Frontal cortex (tissue), 4 donors: ENCODE data around the gene KCNN3. TPM values are rescaled to one million over a fixed set of nuclear protein-coding genes. Genes with fewer than 3 reads are reported as not detected.

Experiments used
- DNase-seq, 2 donors: peaks; one replicate each; pipeline ENCODE4 v3.0.0; 2012; ENCODE audit warnings: low spot score in 2 of 2
- FAIRE-seq: peaks from 2 replicates; lab custom pipeline; 2012; peaks lifted over from hg19 to GRCh38; lab: Jason Lieb, UNC
- total RNA-seq: library from RNA; depleted of rRNA; stranded (reverse); fragments of >200 nt; gene quantifications from one replicate; pipeline ENCODE4 v1.2.3, GENCODE V29; 2014
- donor health status: control.
- donor health status: control.
- donor health status: control.

The KCNN3 gene
- total RNA-seq, 1 donor from 2014 or later = 2.4 TPM

DNA sequence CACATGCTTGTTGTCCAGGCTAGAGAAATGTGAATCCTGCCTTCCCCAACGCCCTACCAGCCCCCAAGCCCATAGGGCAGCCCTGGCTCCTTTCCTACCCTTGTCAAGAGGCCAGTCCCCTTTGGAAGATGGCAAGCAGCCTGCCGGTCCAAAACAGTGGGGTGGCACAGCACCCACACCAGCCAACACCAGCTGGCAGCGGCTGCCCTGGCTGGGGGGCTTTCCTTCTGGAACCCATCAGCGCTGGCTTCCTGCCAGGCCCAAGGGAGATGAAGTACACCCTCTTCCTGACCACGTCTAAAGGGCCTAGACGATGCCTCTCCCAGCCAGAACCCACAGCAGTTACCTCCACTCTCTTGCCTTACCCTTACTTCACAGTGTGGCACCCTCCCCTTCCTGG lies 24.2 kb downstream of the KCNN3 start:
- DNase-seq = no peak
- FAIRE-seq = no peak

DNA sequence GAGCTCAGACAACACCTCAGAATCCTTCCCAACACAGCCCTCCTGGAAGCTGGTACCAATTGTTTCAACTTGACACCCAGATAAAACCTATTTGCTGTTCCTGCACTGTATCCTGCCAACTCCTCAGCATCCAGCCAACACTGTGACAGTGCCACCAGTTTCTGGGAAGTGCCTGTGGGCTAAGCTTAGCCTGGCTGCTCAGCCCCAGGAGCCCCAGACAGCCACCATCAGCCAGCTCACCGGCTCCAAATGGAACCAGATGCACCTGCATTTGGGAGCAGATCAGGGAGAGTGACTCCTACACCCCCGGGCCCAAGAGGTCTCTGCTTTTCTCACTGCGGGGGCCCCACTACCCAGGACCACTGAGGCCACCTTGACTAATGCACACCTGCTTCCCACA lies 24.9 kb downstream of the KCNN3 start:
- FAIRE-seq = no peak
- no peak for DNase-seq

GRCh38 chr1:154844297-154844681 lies 25.8 kb downstream of the KCNN3 start:
- no peak for FAIRE-seq

GRCh38 chr1:154843636-154844296 lies 26.3 kb downstream of the KCNN3 start:
- no peak for DNase-seq
- FAIRE-seq = no peak

More at GRCh38 chr1:154844297-154844681, 25.8 kb downstream of the KCNN3 start:
- no peak for DNase-seq

- no peak for DNase-seq
Observed at GRCh38 chr1:154842635-154843034, 27.4 kb downstream of the KCNN3 start.

DNA sequence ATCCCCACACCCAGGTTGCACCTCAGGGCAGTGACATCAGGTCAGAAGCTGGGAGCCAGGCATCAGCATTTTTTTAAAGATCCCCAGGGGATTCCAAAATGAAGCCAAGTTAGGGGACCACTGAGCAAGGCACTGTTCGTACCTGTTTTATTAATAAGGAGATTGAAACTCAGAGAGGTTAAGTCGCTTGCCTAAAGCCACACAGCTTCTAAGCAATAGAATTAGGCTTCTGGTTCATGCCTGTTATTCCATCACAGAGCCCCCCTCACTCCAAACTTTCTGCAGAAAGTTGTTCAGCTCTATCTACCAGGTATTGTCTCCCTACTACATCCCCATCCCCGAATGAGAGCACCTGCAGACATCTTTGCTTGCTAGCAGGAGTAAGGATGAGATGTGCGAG lies 28.7 kb downstream of the KCNN3 start:
- no peak for DNase-seq
- no peak for FAIRE-seq

More at GRCh38 chr1:154842635-154843034, 27.4 kb downstream of the KCNN3 start:
- no peak for FAIRE-seq

DNA sequence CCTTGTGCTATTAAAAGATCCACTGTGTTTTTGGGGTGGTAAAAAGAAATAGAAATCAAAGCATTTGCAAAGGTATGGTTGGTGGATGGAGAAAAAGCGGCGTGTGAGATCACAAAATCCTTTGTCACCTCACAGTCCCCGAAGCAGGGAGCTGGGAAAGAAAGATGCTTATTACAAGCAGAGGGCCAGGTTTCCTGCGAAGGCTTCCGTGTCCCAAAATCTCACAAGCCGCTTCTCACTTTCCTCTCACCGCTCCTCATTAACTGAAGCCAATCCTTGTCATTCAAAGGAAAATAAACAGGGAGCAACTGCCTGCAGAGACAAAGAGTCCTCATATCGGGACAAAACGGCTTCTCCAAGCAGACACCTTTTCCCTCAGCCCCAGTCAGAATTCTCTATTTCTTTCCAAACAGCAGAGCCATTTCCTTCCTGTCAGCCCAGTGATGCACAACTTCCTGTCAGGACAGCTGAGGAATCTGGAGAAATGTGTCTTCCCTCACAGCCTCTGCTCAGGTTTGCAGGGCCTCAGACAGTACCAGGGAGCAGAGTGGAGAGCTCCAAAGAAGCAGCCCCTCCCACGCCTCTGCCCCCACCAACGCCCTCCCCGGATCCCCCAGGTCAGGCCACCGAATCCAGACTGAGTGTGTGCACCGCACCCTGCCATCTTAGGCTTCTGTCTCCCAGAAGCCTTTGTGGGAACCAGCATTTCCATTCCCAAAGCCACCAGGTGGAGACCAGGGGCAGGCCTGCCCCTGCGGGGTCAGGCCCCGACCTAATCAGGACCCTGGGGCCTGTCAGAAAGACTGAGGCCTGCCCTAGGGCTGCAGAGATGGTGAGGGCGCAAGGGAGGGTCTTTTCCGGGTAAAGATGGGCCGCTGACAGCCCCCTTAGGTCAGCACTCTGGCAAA lies 29.6 kb downstream of the KCNN3 start:
- FAIRE-seq (no peak), DNase-seq (no peak)

- no peak for DNase-seq
Observed at GRCh38 chr1:154839691-154840090, 30.4 kb downstream of the KCNN3 start.

DNA sequence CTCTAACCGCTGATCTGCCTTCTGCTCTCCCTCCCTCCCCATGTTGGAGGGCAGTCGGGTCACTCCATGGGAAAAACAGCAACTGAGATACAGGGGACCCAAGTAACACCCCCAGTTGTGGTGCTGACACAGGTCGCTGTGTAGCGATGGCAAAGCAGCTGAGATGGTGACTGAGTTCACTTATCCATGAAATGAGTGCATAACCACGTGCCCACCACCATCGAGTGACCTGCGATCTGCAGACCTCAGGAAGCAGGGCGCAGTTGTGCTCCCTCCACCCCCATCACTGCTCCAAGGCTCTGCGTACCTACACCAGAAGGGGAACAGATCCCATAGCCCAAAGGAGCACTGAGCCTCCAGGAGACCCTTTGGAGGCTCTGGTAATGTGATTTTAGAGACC lies 31.1 kb downstream of the KCNN3 start:
- no peak for DNase-seq
- FAIRE-seq = no peak

More at GRCh38 chr1:154839691-154840090, 30.4 kb downstream of the KCNN3 start:
- no peak for FAIRE-seq

- FAIRE-seq (no peak), DNase-seq (no peak)
Observed at GRCh38 chr1:154838461-154838860, 31.6 kb downstream of the KCNN3 start.

- FAIRE-seq (no peak), DNase-seq (no peak)
Observed at GRCh38 chr1:154837672-154838171, 32.4 kb downstream of the KCNN3 start.

- no peak for FAIRE-seq
- DNase-seq = no peak
Observed at GRCh38 chr1:154837034-154837671, 32.9 kb downstream of the KCNN3 start.

DNA sequence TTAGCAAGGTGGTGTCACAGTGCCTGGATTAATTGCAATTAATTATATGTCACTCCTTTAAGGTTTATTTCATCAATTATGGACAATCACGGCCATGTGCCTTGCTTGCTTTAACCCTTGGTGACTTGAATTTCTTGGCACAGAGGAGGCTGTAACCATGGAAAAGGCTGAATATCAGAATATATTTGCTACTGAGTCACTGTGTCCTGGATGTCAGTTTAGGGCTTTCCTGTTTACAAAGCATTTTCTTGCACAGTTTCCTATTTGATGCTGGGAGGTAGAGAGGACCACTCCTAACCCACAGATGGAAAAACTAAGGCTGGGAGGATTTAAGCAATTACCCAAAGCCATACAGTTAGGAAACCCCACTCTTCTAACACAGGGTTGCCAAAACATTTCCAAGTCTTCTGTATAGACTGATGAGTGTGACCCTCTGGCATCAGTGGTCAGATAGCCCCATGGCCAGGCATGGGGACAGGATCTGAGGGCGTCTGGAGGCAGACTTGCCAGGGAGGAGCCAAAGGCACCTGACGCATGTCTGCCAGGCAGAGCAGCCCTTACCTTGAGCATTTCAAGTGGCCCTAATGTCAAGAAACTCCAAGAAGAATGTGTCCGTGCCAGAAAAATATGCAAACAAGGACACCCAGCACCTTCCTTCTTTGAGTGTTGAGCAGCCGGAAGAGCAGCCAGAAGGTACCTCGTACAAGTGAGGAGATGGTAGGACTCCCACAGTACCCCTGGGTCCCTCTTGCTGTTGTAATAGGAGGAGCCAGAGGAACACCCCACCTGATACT lies 34.4 kb downstream of the KCNN3 start:
- FAIRE-seq (no peak), DNase-seq (no peak)

DNA sequence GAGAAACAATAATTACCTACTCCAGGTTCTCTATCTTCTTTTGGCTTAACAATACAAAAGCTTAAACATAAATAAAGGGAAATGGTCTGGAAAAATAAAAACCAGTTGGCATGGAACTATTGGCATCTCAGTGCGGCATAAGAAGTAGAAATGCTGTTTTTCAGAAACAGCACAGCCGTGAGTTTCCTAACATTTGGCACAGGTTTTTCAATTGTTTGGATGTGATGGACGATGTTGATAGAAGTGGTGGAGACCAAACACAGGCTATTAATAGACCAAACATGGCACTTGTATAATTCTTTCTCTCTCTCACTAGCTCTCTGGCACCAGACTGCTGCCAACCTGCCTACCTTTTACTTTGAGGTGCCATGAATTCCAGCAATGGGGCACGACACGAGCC lies 36.2 kb downstream of the KCNN3 start:
- no peak for DNase-seq
- FAIRE-seq = no peak

- DNase-seq (no peak), FAIRE-seq (no peak)
Observed at GRCh38 chr1:154833209-154833608, 36.9 kb downstream of the KCNN3 start.

DNA sequence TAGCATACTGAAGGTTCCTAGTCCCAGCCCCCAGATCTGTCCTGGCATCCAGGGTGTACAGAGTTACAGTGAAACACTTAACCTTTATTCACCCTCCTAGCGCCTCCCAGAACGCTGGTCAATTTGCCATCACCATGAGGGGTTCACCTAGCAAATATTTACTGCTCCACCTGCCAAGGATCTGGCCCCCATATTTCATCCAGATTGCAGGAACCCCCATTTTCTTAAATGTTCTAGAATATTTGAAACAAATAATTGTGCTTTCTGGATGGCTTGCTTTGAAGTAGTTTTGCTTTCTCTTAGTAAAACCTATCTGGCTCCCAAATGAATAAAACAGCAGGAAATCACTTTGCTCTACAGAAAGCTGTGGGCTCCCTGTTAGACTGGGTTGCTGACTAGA lies 37.7 kb downstream of the KCNN3 start:
- no peak for FAIRE-seq
- no peak for DNase-seq

DNA sequence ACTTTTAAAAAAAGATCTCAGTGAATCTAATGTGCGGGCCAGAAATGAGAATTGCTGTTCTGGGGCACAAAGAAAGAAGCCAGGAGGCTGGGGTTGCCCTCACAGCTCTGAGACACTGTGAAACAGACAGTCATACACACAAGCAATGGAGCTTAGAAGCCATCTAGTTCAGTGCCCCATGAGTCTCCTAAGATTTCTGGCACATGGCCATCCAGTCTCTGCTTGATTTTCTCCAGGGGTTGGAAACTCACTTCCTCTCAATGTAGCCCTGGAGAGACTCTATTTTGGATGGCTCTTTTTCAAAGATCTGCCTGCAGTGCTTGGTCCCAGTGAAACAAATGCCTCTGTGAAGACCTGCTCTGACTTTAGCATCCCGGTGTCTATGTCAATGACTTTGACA lies 38.6 kb downstream of the KCNN3 start:
- no peak for FAIRE-seq
- no peak for DNase-seq

DNA sequence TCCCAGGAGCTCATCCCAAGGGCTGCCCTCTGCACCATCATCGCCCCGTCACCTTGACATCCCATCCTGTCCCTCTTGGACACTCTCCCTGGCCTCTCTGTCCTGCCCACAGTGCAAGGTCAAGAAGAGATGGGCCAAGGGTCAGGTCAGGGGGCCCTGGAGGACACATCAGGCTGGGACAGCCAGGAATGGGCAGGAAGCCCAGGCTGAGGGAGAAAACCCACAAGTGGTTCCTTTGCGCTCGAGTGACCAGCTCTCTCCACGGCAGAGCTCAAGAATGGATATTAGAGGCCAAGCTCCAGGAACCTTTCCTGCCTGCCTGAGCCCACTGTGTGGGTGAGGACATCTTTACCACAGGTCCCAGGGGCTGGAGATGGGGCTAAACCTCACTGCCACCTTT lies 41.0 kb downstream of the KCNN3 start:
- DNase-seq (no peak), FAIRE-seq (no peak)

GRCh38 chr1:154824179-154825000 lies 45.7 kb downstream of the KCNN3 start:
- DNase-seq = no peak

More at GRCh38 chr1:154824179-154825000, 45.7 kb downstream of the KCNN3 start:
- FAIRE-seq = no peak
